Activated CD4-positive, alpha-beta T cell treated with anti-CD3 and anti-CD28 coated beads for 1 hour (primary cell): Measurements from ENCODE around the gene GAD1.

ENCODE experiments used
- DNase-seq: peaks from one replicate; pipeline ENCODE4 v3.0.0-alpha.2; 2020

The GAD1 gene

GRCh38 chr2:170818036-170818751 is 1.5 kb downstream of the GAD1 start:
- DNase-seq: no peak

GRCh38 chr2:170818752-170819470 is 2.2 kb downstream of the GAD1 start:
- DNase-seq: no peak

- no peak for DNase-seq
These were observed 3.3 kb downstream of the GAD1 start for GRCh38 chr2:170819680-170820664.

- DNase-seq: no peak
These were observed 4.3 kb downstream of the GAD1 start for GRCh38 chr2:170820757-170821530.

GRCh38 chr2:170821531-170822289 is 5.0 kb downstream of the GAD1 start:
- DNase-seq: no peak

GRCh38 chr2:170822290-170823087 is 5.8 kb downstream of the GAD1 start:
- DNase-seq: no peak

GRCh38 chr2:170823088-170823897 is 6.6 kb downstream of the GAD1 start:
- no peak for DNase-seq

GRCh38 chr2:170823898-170824215 is 7.2 kb downstream of the GAD1 start:
- no peak for DNase-seq

GRCh38 chr2:170824526-170825015 is 7.9 kb downstream of the GAD1 start:
- DNase-seq: no peak

- no peak for DNase-seq
These were observed 11.3 kb downstream of the GAD1 start for GRCh38 chr2:170827841-170828532.

GRCh38 chr2:170828533-170828916 is 11.8 kb downstream of the GAD1 start:
- DNase-seq: no peak

GRCh38 chr2:170829036-170829435 is 12.3 kb downstream of the GAD1 start:
- no peak for DNase-seq

GRCh38 chr2:170830166-170830565 is 13.5 kb downstream of the GAD1 start:
- no peak for DNase-seq

GRCh38 chr2:170831115-170831514 is 14.4 kb downstream of the GAD1 start:
- DNase-seq: no peak

GRCh38 chr2:170836027-170836426 is 19.3 kb downstream of the GAD1 start:
- no peak for DNase-seq

- DNase-seq: no peak
These were observed 24.1 kb downstream of the GAD1 start for GRCh38 chr2:170840717-170841210.

GRCh38 chr2:170842785-170843184 is 26.1 kb downstream of the GAD1 start:
- DNase-seq: no peak

GRCh38 chr2:170843656-170844055 is 27.0 kb downstream of the GAD1 start:
- no peak for DNase-seq

GRCh38 chr2:170845343-170845742 is 28.7 kb downstream of the GAD1 start:
- DNase-seq: no peak
